ENCODE measurements around the gene SORCS2.

The SORCS2 gene

DNA sequence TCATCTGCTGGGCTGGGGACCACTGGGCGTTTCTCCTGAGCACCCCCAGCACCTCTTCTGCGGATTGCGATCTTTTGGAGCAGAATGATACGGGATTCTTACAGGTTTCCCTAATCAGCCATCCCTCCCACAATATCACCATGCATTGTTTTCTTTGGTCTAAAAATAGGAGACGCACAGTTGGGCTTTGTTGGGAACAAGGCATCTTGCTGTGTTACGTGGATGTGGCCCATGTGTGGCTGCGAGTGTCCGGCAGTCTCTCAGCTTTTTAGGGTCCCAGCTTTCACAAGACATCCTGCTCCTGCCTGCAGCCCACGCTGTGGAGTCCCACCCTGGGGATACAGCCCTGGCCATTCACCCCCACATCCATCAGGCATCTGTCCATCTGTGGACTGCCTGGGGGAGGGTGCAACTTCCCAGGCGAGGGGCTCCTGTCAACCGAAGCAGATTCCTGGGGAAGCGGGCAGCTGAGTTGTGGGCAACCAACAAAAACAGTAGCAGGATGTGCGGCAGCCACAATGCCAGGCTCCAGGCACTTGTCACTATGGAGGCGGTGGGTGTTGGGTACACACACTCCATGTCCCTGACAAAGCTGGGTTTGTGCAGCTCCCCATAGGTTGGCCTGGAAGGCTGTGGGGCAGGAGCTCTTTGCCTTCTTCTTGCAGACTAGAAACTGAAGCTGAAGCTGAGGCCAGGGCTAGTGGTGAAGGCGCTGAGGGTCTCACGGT, 427.9 kb downstream of the SORCS2 start:
- no peak for DNase-seq (ENCODE audit: low read depth)

DNA sequence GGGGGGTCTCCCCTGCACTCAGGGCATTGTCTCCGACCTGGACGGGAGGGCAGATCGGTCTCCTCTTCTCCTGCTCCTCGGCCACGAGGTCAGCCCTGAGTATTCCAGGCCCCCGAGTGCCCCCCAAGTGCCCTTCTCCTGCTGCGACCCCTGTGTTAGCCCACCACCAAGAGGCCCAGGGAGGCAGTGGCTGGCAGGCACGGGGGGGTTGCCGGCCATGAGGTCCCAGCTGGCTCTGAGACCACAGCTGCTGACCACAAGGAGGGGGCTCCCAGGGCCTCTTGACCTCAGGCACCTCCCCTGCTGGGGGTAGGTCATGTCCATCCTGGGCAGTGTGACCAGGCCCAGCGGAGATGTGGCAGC, 428.5 kb downstream of the SORCS2 start:
- DNase-seq (ENCODE audit: low read depth), result no peak

GRCh38 chr4:7621252-7622035, 429.1 kb downstream of the SORCS2 start:
- DNase-seq (ENCODE audit: low read depth), result no peak

DNA sequence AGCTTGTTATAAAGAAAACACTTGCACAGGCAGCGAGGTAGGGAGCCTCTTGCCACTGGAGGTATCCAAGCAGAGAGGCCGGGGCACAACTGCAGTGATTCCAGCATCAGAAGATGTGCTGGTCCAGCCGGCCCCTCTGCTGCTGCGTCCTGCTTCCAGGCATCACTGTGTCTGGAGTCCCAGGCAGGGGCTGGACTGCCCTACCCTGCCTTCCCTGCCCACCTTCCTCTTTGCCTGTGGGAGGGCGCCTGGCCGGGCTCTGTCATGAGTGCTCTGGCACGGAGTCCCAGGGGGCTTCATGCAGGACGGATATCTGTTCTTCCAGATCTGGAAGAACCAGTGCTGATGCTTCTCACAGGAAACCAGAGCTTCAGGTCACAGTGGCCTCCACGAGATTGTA, 430.0 kb downstream of the SORCS2 start:
- no peak for DNase-seq (ENCODE audit: low read depth)

DNA sequence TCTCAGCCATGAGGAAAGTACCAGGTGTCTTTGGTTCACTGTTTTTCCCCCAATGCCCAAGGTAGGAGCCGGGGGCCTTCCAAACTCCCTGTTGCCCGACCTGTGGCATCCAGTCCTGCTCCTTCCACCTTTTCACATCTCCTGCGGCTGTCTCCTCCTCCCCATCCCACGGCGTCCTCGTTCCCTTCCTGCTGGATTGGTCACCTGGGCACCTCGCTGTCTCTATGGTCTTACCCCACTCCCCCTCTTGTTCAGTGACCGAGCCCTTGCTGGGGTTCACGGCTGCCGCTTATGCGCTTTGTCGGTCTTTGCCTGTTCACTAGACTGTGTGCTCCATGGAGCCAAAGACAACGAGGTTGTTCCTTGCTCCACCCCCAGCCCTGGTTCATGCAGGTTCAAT, 431.1 kb downstream of the SORCS2 start:
- DNase-seq (ENCODE audit: low read depth), result no peak

DNA sequence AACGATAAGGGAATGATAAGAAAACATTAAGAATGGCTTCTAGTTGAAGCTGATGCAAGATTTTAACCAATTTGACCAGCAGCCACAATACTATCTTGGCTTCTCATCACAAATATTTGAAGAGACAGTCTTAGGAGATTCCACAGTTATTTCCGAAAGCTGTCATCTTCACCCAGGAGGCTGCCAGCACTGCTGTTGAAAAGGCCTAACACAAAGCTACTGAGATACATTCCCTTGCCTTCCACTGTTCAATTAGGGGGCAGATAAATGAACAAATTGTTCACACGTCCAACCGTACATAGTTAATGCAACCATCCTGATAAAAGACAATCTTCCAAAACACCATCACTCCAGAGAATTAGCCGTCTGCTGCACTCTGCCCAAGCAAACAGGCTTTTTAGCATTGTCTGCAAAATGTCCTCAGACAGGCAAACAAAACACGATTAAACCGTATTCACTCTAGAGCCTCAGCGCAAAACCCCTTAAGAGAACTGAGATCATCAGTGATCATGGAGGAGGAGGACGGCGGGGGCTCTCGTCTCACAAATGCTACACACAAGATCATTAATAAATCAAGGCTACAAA, 432.1 kb downstream of the SORCS2 start:
- no peak for DNase-seq (ENCODE audit: low read depth)

DNA sequence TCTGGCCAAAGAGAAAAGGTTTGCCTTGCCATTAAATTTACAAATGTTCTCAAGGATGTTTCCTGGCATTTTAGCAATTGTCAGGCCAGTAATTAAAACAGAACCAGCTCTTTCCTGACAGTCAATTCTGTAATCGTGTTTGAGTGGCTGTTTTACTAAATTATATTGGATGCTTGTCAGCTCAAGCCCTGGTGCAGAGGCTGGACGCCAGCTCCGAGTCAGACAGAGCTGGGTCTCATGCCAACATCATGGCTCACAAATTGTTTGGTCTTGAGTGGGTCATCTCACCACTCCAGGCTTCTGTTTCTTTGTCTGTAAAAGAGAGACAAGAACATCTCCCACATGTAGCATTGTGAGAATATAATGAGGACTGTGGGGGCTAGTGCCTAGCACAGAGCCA, 432.7 kb downstream of the SORCS2 start:
- no peak for DNase-seq (ENCODE audit: low read depth)

- no peak for DNase-seq (ENCODE audit: low read depth)
Measured at GRCh38 chr4:7626531-7626930, 434.2 kb downstream of the SORCS2 start.

GRCh38 chr4:7627251-7628250, 435.2 kb downstream of the SORCS2 start:
- DNase-seq (ENCODE audit: low read depth), result no peak

DNA sequence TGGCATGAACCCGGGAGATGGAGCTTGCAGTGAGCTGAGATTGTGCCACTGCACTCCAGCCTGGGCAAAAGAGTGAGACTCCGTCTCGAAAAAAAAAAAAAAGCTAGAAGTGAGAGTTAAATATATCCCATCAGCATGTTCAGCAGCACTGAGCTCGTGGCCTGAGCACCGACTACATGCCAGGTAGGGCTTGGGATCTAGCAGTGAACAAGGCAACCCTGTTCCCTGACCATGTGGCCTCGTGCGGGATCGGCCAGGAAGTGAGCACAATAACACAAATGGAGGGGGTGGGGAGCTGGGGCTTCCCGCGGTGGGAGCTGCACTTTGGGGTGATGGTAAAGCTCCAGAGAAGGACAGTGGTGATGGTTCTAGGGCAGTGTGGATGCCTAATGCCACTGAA, 436.1 kb downstream of the SORCS2 start:
- DNase-seq (ENCODE audit: low read depth), result no peak

- DNase-seq (ENCODE audit: low read depth), result no peak
Measured at GRCh38 chr4:7629501-7630254, 437.3 kb downstream of the SORCS2 start.

DNA sequence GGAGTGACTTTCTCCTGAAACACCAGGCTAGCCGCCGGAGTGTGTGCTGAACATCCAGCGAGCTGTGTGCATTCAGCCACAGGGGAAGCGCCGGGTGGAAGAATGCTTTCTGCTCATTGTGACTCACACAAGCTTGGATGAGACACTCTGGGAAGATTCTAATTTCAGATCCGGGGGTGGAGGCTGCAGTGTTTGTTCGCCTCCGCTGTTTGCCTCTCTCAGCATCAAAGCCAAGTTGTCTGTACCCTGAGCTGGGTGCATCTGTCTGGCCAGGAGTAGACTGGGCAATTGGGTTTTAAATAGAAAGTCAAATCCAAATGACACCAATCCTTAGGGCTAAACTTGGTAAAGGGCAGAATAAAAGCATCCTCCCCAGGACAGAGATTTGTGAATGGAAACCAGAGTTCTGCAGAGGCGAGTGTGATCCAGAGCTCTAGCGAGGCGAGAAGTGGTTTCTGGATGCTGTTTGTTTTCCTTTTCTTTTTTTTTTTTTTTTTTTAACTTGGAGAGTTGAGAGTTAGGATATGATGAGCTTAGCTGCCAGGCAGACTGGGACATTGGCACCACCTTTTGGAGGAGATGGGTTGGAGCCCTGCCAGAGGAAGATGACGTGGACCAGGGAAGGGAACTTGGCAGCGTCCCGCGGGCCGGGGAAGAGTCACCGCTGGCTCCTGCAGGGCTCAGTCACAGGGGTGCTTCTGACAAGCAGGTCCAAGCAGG, 438.4 kb downstream of the SORCS2 start:
- peak; percentile 24 for DNase-seq (ENCODE audit: low read depth)

DNA sequence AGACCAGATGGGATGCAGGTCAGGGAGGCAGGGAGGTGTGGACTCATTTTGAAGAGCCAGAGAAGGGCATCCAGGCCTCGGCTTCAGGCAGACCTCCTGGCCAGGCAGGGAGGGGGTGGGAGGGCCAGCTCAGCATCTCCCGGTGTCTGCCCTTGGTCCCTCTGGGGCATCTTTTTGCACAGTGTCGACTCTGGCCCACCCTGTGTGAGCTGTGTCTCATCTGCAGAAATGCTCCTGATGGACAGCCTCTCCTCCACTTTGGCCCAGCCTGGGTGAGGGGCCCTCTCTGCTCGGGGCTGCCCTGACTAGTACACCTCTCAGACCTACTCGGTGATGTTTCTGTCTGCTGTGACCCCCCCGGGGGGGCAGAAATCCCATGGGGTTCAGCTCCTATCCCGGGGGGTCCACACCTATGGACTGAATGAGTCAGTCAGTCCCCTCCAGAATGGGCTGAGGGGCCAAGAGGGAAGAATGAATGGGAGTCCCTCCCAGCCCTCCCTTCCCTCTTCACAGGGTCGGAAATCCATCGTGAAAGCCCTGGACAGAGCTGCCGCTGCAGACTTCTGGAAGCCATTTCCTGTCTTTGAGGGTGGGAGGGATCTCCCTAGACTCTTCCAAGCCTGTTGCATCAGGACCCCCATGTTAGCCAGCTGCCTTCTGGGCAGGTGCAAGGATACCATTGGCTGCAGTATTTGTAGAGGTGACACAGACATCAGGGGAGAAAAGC, 439.1 kb downstream of the SORCS2 start:
- no peak for DNase-seq (ENCODE audit: low read depth)

GRCh38 chr4:7632341-7632740, 440.0 kb downstream of the SORCS2 start:
- no peak for DNase-seq (ENCODE audit: low read depth)

DNA sequence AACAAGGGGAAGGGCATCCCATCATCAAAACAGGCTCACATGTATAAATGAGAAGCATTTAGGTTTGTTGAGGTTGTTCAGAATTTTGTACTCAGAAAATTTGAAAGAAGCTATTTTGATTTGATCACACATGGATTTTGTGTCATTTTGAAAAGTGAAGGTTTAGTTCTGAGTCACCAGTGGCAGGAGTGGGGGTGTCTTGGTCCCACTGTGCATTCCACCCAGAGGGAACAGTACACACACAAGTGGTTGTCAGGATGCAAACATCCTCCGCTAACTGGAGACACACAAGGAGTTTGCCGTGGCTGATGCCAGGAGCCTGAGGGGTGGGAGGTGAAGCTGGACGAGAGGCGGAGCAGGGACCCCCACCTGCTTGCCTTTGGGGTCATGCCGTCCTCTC, 440.6 kb downstream of the SORCS2 start:
- DNase-seq (ENCODE audit: low read depth), result no peak

DNA sequence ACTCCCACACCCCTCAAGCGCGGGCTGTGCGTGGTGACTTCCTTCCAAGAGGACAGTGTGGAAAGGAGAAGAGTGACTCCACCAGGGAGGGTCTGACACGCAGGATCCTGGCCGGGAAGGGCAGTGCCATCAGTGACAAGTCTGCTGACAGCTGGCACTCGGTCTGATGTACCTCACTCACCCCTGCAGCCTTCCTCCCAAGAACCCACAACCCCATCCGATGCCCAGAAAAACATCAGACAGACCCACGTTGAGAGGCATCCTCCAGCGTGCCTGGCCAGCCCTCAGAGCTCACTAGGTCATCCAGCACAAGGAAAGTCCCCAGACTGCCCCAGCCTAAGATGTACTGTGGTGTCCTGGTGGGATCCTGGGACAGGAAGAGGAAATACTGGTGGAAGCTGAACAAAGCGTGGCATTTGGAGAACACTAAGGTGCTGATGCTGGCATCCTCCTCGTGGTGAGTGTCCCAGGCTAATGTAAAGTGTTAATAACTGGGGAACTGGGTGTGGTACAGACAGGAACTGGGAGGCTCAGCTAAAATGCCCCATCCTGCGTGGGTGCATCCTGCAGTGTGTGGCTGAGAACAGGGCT, 442.4 kb downstream of the SORCS2 start:
- DNase-seq (ENCODE audit: low read depth), result no peak

GRCh38 chr4:7635445-7636239, 443.3 kb downstream of the SORCS2 start:
- DNase-seq (ENCODE audit: low read depth), result no peak

- DNase-seq (ENCODE audit: low read depth), result no peak
Measured at GRCh38 chr4:7636240-7636508, 443.8 kb downstream of the SORCS2 start.

DNA sequence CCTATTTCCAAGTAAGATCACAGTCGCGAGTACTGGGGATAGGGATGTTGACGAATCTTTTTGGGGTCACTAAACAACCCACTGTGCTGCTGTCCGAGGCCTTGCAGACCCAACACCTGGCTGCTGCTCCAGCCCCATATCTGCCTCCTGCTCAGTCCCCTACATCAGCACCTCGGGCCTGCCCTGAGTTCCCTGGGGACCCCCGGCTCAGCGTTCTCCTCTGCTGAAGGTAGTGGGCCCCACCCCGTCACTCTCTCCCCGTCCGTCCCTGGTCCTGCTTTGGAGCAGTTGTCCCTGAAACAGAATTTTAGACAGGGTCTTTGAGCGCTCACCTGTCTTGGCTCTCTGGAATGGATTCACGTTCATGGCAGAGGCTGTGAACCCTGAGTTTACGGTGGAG, 444.8 kb downstream of the SORCS2 start:
- no peak for DNase-seq (ENCODE audit: low read depth)

Measured in amniotic epithelial cell (primary cell).